ENCODE results near the gene KLHDC10.
"Not testable (repeated sequence)": the region's sequence is repeated elsewhere in the genome, so short reads cannot be mapped to it uniquely, and the experiment has no call there.

KLHDC10 gene

GRCh38 chr7:130142654-130143333 is 72.5 kb downstream of the KLHDC10 start:
- no peak for DNase-seq

GRCh38 chr7:130143334-130143732 is 73.0 kb downstream of the KLHDC10 start:
- DNase-seq: no peak

DNA sequence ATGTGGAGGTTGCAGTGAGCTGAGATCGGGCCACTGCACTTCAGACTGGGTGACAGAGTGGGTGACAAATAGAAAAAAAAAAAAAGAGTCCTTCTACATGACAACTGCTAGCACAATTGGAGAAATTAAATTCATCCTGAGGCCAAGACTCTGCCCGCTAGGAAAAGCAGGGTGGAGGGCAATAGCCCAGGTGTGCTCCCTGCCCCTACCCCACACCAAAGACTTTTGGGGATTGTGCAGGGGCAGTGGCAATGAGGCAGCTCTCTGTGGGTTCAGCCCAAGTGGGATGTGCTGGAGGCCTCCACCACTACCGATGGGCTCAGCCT is 73.6 kb downstream of the KLHDC10 start:
- DNase-seq: no peak

DNA sequence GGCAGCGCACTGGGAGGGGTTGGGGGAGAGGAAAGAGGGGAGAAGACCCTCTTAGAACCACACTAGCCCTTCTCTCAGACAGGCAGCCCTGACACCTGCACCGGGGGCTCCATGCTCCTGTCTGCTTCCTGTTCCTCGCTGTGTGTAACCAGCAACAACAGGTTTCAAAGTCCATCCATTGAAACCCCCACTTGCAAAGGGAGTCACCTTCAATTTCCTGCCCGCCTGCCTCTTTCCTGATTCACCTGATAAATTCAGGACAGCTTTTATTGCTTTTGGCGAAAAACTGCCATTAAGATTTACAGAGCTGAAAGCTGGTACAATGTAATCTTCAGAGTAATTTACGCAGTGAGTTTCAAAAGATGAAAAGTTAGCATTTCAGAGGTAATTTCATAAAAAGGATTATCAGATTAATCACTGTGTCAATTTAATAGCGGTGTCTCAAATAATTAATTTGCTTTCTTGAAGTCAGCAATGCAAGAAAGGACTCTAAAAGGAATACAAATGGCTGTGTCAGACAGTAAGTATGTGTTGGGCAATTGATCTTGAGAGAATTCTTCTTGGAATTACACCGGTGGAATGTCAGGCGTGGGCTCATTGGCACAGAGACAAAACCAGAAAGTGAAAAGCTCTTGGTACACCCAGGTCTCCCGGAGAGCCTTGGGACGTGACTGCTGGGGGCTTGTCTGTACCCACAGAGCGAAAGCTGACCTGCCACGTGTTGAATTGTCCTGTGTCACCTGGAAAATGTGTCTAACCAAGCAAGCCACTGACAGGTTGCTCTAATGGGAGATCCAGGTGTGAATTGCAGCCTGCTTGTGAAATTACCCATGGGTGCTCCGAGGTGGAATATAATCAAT is 74.2 kb downstream of the KLHDC10 start:
- no peak for DNase-seq

GRCh38 chr7:130145424-130146100 is 75.2 kb downstream of the KLHDC10 start:
- DNase-seq: no peak

DNA sequence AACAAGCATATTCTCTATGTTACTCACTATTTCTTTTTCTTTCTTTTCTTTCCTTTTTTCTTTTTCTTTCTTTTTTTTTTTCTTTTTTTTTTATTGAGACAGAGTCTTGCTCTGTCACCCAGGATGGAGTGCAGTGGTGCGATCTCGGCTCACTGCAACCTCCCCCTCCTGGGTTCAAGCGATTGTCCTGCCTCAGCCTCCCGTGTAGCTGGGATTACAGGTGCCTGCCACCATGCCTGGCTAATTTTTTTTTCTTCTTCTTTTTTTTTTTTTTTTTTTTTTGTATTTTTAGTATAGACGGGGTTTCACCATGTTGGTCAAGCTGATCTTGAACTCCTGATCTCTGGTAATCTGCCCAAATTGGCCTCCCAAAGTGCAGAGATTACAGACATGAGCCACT is 75.8 kb downstream of the KLHDC10 start:
- not testable (repeated sequence) for DNase-seq

DNA sequence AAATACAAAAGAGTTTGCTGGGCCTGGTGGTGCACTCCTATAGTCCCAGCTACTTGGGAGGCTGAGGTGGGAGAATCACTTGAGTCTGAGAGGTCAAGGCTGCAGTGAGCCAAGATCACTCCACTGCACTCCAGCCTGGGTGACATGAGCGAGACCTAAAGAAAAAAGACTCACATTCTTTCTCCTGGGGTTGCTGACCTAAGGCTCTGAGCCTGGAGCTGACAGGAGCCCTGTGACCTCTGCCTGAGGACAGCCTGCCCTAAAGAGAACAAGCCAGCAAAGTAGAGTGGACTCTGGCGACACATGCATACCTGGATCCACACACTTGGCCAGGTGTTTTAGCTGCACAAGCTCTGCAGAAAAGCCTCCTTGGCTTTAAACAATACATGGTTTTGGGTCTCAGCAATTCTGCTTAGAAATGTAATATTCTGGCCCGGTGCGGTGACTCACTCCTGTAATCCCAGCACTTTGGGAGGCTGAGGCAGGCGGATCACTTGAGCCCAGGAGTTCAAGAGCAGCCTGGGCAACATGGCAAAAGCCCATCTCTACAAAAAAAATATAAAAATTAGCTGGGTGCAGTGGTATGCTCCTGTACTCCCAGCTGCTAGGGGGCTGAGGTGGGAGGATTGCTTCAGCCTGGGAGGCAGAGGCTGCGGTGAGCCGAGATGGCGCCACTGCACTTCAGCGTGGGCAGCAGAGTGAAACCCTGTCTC is 76.5 kb downstream of the KLHDC10 start:
- DNase-seq: no peak

GRCh38 chr7:130147710-130148325 is 77.5 kb downstream of the KLHDC10 start:
- DNase-seq: no peak

DNA sequence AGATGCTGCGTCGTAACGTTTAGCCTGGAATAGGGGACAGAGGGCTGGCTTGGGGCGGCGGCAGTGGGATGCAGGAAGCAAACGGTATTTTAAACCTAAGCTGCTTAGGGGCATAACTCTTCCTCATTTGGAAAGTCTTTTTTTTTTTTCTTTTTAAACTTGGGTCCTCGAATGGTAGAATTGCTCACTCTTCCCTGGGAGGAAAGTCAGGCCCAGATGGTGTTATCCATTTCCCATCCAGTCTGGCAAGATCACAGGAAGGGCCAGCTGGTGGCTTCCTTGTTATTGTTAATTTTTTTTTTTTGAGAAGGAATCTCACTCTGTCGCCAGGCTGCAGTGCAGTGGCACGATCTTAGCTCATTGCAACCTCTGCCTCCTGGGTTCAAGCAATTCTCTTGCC is 78.2 kb downstream of the KLHDC10 start:
- DNase-seq: no peak

DNA sequence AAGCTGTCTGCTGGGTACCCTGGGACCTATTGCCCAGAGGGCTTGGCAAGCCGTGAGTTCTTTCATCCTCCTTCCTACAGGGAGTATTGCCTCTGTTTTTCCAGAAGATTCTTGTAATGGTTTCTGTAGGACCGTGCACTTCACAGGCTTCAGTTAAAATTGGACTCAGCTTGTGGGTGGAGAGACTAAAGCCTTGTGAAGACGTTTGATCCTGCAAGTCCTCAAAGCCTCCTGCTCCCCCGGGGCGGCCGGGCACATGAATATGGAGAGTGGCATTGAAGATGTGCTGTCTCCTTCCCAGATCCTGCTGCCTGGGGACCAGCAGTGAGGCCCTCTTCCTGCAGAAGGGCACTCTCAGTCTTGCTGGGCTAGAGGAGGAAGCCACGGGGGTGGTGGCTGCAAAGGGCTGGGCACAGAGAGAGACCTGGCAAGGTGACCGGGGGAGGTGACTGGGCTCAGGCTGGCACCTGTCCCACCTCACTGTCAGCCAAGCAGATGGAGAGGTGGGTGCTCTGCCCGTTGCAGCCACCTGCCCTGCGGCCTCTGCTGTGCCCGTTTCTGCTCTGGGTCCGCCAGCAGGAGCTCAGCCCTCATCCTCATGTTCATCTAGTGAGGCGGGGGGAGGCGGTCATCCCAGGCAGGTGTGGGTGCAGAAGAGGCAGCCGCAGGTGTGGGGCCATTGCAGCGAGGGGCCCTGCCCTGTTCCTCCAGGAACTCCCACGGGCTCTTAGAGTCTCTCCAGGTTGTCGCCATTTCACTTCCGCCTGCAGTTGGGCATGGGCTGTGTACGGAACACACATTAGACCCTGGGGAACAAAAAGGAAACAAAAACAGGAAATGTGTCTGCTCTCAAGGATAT is 79.2 kb downstream of the KLHDC10 start:
- no peak for DNase-seq

- no peak for DNase-seq
These were observed 80.3 kb downstream of the KLHDC10 start for GRCh38 chr7:130150587-130150986.

DNA sequence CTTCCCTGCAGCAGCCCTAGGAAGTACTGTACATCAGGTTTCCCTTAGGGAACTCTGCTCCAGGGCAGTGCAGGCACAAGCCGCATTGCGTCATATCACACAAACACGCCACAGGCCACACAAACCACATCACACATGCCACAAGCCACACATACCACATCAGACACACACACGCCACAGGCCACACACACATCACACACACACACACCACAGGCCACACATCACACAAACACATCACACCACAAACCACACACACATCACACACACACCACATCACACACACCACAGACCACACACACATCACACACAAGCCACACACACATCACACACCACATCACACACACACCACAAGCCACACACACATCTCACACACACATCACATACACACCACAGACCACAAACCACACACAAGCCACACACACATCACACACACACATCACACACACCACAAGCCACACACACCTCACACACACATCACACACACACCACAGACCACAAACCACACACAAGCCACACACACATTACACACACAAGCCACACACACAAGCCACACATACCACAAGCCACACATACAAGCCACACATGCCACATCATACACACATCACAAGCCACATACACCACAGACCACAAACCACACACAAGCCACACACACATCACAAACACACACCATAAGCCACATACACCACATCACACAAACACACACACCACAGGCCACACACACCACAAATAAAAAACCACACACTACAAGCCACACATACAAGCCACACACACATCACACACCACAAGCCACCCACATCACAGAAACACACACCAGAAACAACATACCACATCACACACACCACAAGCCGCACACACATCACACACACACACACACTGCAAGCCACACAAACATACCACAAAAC is 81.5 kb downstream of the KLHDC10 start:
- no peak for DNase-seq

GRCh38 chr7:130152493-130153210 is 82.3 kb downstream of the KLHDC10 start:
- DNase-seq: no peak

- no peak for DNase-seq
These were observed 83.0 kb downstream of the KLHDC10 start for GRCh38 chr7:130153211-130153908.

GRCh38 chr7:130154131-130154500 is 83.8 kb downstream of the KLHDC10 start:
- DNase-seq: no peak

DNA sequence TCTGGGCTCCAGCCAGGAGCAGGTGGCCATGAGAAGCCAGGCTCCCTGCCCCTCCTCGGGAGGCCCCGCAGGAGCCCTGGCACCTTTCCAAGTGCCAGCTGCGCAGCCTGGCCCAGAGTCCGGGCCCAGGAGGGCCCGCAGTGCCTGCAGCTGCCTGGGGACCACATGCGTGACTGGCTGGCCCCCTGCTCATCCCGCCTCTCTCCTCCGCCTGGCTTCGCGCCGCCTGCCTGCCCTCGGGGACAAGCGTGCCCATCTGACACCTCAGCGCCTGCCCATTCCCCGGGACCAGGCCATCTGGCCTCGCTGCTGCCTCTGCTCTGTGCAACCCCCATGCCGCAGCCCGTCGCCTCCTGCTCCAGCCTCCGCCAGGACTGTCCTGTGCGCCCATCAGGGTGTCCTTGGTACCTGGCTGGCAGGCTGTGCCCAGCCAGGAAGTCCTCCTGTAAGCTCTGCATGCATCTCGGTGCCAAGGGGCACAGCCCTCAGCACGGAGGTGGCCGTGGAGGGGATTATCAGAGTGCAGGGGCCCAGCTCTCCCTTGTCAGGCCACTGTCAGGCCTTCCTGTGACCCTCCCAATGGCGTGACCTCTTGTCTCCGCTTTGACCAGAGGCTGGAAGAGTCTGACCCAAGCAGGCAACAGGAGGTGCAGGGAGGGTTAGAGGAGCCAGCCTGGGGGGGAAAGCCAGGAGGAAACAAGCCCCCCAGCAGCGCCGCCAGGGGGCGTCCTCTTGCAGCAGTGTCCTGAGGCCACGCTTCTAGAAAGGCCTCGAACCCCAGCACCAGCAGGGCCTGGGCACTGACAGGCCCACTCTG is 84.4 kb downstream of the KLHDC10 start:
- DNase-seq: no peak

- DNase-seq: no peak
These were observed 85.8 kb downstream of the KLHDC10 start for GRCh38 chr7:130156140-130156539.

GRCh38 chr7:130157700-130158099 is 87.4 kb downstream of the KLHDC10 start:
- DNase-seq: no peak

DNA sequence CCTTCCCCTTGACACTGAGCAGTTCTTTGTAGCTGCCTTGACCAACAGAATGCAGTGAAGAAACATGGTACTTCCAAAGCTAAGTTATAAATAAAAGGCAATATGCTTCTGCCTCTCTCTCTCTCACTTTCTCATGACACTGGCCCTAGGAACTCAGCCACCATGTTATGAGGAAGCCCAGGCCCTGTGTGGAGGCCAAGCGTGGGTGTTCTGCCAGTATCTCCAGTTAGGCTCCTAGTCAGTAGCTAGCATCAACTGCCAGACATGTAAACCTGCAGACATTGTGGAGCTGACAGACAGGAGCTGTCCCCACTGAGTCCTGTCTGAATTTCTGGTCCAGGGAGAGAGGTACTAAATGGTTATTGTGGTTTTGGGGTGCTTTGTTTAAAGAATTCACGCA is 89.7 kb downstream of the KLHDC10 start:
- no peak for DNase-seq
